Pulmonary artery endothelial cell (primary cell): ENCODE results near the gene MLXIP. TPM values are rescaled to one million over a fixed set of nuclear protein-coding genes. Genes with fewer than 3 reads are reported as not detected.
"Not testable (repeated sequence)": the region's sequence is repeated elsewhere in the genome, so short reads cannot be mapped to it uniquely, and the experiment has no call there.

Experiments
- DNase-seq: peaks from one replicate; pipeline ENCODE4 v3.0.0-alpha.2; 2011; ENCODE audit warnings: low read depth, low spot score
- total RNA-seq: library from RNA; depleted of rRNA; stranded (reverse); fragments of >200 nt; gene quantifications from 2 replicates; pipeline ENCODE4 v1.2.3, GENCODE V29; 2014

The MLXIP gene
- total RNA-seq, 1 donor from 2014 or later = 16.5 TPM

DNA sequence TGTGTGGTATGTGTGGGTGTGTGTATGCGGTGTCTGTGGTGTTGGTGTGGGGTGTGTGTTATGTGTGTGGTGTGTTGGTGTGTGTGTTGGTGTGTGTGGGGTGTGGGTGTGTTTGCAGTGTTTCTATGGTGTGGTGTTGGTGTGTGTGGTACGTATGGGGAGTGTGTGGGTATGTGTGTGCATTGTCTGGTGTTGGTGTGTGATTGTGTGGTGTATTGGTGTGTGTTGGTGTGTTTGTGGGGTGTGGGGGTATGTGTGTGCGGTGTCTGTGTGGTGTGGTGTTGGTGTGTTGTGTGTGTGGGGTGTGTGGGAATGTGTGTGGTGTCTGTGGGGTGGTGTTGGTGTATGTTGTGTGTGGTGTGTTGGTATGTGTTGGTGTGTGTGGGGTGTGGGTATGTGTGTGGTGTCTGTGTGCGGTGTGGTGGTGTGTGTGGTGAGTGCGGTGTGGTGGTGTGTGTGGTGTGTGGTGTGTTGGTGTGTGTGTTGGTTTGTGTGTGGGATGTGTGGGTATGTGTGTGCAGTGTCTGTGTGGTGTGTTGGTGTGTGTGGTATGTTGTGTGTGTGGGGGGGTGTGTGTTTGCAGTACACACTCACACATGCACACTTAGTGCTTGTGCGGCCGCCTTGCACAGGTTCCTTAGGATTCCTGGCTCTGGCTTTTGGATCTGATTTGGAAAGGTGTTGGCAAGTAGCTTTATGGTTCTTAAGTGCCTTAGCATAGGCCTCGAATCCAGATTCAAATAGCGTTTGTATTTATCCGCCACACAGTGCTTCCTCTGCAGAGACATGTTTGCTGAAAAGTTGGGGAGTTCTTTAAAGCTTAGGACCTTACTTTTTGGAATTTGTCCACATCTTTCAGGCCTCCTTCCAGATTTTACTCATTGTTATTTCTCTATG is 16.4 kb downstream of the MLXIP start:
- no peak for DNase-seq

DNA sequence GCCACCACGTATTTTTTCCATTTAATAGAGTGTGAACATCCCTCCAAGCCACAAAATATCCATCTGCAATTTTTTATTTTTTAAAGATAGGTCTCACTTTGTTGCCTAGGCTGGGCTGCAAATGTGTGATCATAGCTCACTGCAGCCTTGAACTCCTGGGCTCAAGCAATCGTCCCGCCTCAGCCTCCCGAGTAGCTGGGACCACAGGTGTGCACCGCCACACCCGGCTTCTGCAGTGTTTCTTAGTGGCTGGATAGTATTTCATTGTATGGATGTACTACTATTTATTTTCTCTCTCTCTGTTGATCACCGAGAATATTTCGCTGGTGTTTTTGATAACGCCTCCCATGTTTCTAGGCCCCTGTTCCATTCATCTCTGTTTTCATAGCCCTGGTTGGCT is 17.5 kb downstream of the MLXIP start:
- no peak for DNase-seq

DNA sequence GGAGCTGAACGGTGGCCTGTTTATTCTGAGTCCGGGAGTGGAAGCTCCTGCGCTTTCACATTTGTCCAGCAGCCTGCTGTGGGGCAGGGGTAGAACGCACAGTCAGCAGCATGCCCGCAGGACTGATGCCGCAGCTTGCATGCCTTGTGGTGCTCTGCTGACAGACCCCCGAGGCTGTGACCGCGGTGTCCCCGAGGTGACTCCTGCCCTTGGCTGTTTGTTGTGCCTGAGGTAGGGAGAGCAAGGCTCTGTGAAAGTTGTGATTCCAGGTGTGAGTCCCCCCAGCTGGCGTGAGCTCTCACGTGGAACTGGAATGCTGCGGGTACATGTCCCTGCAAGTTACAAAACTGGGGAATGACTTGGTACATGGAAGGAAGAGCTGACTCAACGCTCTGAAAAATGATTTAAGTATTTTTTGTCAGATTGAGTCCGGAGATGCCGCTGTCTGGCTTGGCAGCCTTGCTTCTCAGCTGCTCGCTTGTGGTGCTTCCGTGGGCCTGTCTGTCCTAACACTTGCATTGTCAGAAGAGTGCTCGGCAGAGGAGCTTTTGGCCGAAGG is 18.1 kb downstream of the MLXIP start:
- no peak for DNase-seq

DNA sequence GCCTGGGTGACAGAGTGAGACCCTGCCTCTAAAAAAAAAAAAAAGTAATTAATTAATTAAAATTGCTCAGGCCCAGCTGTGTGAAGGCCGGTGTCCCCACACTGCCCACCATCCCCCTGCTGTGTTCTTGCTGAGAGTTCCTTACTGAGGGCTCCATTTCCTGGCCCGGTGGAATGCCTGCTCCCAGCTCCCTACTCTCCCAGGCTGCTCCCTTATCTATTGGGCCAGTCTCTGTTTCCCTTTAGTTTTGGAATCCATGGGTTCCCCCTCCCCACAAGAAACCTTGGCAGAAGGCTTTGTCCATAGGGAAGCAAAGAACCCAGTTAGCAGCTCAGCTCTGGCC is 19.0 kb downstream of the MLXIP start:
- DNase-seq = no peak

DNA sequence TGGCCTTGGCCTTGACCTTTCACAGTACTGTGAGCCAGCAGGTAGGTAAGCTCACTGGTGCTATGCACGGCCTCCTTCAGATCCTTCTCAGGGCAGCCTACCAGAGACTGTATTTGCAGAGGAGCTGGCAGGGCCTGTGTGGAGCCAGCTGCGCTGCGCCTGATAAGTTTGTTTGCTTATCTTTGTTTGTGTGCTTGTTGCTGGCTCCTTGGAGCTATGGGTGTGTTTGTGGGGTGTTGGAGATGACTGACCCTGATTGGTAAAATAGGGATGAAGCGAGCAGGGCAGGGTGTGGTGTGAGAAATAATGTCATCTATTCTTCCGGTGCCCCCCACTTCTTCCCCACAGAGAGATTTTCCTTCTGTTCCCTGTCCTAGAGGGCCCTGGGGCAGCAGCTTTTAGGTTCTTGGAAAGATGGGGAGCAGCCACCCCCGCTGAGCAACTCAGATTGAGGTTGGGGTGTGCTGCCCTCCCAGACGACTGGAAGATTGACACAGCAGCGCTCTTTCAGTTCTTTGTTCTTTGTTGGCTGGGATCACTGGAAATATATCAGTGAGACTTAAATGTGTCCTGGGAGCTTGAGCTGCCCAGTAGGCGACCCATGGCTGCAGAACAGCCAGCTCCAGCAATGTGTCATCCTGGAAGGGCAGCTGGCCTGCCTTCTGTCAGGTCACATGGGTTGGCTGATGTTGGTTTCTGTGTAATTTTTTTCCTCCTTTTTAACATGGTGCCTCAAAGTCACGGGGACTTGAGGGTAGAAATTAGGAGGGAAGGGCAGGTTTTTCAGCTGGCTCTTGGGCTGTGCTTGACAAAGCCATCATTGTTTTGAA is 19.6 kb downstream of the MLXIP start:
- DNase-seq = no peak

DNA sequence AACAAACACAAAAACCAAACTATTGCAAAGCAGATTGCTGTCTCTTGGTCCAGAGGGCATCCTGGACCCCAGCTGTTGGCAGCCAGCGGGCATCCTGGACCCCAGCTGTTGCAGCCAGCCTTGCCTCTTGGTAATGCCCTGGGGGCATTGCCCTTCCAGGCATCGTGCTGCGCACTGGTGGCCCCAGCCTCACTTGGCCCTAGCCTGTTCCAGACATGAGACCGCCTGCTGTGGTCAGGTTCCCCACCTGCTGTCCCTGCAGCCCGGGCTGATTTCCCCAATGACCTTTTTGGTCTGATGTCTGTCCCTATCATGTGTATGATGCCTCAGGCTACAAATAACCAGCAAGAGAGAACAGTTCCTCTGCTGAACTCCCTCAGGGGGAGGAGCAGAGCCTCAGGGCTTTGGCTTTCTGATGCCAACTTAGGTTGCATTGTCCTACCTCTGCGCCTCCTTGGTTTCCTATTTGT is 20.8 kb downstream of the MLXIP start:
- DNase-seq = no peak

DNA sequence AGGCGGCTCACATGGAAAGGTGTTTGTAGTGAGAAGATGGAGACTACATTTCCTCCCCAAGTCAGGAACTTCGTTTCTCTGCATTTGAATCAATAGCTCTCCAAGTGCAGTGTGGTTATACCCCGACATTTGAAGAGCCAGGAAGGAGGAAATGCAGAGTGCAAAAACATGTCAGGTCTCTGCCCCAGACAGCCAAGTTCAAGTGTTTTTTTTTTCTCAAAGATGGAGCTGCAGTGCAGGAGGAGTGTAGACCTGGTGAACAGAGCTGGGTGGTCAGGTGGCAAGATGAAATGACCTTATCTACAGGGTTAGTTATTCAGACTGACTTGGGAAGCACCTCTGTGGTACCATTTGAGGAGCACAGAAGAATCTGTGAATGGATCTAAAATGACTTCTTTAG is 21.3 kb downstream of the MLXIP start:
- no peak for DNase-seq

DNA sequence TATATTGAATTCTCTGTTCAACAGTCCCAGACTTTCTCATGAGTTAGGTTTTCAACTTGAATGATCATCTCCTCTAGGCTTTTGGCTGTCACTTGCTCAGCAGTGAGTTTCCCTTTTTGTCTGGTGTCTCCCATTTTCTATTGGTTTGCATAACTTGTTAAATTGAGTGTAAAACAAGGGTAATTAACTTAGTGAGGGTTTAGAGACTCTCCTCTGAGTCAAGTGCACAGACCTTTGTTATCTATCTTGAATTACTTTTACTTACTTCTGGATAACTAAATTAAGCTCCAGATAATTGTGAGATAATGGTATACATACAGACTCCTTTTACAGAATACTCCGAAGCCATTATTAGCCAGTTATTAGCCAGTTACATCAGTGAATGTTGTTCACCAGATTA is 22.0 kb downstream of the MLXIP start:
- no peak for DNase-seq

DNA sequence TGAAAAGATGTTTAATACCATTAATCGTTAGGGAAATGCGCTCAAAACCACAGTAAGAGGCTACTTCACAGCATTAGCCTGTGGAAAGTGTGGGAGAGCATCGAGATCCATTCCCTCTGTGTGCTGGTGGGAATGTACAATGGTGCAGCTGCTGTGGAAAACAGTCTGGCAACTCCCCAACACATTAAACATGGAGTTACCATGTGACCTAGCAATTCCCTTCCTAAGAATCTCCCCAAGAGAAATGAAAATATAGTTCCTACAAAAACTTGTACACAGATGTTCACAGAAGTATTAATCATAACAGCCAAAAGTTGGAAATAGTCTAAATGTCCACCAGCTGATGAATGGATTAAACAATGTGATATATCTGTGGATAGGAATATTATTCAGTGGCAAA is 23.8 kb downstream of the MLXIP start:
- no peak for DNase-seq

DNA sequence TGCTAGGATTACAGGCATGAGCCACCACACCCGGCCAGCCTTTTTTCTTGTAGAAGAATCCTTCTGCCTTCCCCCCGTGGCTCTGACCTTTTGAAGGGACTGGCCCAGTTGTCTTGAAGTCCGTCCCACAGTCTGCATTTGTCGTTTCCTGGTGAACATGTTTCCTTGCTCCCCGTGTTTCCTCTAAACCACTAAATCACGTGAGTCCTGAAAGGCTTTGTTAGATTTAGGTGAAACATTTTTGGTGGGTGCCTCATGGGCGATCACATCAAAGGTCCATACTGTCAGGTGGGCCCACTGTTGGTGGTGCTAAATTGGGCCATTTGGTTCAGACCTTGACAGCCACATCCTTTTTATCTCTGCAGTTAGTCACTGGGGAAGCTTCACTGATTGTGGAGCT is 26.3 kb downstream of the MLXIP start:
- DNase-seq = no peak

DNA sequence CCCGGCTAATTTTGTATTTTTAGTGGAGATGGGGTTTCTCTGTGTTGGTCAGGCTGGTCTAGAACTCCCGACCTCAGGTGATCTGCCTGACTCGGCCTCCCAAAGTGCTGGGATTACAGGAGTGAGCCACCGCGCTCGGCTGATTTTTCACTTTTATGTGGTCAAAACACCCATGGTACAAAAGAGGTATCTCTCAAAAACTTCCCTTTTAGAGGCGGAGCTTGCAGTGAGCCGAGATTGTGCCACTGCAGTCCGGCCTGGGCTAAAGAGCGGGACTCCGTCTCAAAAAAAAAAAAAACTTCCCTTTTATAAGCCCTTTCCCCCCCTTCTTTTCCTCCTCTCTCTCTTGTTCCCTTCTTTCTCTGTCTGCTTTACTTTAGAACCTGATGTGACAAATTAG is 26.9 kb downstream of the MLXIP start:
- not testable (repeated sequence) for DNase-seq

DNA sequence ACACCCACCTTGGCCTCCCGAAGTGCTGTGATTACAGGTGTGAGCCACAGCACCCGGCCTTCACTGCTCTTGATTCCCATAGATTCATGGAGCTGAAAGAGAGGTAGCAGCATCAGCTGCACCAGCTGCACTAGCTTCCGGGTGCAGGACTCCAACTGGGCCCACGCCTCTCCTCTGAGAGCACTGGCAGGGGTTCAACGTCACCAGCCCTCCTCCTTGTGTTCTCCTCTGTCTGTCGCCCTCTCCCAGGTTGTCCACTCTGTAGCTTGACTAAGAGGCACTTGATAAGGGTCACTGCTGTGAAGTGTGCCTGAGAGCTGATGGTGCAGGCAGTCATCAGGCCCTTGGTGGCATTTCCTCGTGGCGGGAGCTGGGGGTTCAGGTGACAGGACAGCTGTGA is 28.3 kb downstream of the MLXIP start:
- DNase-seq = no peak

DNA sequence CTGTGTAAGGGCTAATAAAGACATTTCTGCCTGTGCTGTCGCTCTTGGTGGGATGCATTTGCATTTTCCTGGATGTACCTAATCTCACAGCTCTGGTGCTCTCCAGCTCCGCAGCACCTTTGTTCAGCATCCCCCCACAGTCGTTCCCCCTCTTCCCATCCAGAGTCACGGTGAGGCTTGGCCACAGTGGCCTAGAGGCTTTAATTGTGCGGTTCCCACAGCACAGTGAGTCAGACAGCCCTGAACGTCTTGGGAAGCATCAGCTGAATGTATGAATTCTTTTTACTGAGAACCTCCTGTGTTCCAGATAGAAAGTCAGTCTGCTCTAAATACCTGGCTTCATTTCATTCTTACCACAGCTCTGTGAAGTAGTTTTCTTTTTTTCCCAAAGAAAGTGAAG is 28.7 kb downstream of the MLXIP start:
- DNase-seq = no peak

DNA sequence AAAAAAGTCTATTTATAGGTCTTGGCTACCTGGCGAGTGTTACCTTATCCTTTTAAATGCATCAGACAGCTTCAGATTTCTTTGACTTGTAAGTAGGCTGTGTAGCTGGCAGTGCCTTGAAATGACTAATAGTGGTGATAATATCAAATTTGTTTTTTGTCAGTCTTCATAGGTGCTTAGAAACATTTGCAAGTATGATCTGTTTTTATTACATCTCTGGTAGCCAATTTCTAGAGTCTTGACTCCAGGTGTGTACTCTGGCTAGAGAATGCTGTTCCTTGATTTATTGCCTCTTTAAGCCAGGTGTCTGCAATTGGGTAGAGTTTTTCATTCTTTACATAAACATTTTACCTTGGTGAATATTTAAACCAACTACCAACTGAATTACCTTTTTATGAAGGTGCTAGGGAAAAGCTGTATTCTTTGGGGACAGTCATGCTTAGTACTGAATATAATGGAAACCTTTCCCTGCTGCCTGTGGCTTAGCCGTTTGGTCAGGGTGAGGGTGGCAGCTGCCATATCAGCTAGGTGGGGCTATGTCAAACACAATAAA is 32.6 kb downstream of the MLXIP start:
- no peak for DNase-seq

DNA sequence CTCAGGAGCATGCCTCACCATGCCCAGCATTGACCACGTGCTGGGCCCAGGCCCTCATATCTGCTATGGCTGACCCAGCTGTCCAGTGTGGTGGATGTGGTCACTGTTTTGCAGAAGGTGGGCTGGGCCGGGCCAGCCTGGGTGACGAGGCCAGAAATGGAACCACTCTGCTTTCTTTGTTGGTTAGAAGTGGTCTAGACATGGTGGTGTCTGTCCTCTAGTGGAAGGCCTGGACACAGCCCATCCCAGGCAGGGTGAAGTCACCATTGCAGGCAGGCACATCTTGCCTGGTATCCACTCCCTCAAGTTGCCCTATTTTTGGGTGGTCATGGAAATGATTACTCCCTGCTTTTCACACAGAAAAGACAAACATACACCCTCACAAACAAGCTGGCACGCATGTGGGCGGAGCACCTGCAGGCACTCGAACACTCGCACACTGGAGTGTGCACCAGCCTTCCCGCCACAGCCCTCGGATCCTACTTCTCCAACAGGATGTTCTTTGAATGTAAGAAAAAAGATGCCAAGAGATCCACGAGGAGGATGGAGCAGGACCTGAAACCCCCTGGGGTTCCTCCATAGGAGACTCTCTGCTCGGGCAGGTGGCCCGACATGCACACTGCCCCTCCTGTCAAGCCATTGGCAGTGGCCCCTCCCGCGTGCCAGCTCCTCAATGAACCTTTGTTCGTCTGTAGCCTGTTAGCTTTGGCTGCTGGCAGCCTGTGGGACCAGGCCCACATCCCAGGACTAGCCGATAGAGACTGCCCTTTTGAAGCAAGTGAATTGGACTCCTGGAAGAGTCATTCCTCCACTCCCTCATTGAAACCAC is 38.4 kb downstream of the MLXIP start:
- no peak for DNase-seq

DNA sequence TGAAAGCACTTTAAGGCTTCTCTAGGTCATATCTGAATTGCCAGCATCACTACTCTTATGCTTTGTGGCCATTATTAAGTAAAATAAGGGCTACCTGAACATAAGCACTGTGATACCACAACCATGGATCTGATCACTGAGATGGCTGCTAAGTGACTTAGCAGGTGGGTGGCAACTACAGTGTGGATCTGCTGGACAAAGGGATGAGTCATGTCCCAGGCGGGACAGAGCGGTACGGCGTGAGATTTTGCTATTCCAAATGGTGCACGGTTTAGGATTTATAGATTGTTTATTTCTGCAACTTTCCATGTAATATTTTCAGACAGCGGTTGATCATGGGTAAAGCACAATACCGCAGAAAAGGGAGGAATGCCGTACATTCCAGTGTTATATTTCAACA is 39.4 kb downstream of the MLXIP start:
- no peak for DNase-seq

DNA sequence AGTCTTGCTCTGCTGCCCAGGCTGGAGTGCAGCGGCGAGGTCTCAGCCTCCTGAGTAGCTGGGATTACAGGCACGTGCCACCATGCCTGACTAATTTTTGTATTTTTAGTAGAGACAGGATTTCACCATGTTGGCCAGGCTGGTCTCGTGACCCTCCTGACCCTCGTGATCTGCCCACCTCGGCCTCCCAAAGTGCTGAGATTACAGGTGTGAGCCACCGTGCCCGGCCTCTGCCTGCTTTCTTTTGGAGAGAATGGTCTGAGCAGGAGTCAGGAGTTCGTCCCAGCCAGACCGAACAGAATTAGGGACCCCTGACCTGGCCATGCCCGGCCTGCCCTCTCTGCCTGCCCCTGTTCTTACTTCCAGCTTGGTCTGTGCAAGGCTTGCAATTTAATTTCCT is 42.8 kb downstream of the MLXIP start:
- not testable (repeated sequence) for DNase-seq

DNA sequence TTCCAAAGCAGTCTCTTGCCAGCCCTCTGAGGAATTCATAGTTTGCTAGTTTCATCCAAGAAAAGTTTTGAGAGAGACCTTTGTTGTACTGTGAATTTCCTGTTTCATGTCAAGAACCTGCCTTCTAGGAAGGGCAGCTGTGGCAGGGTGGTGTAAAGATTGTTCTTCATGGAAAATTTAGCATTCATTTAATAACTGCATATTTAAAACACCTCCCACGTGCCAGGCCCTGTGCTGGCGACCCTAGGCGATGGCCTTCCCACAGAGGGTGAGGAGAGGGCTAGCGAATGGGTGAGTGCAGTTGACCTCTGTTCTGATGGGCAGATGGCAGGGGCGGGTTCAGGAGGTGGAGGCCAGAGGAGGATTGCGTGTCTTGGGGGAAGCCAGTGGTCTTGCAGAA is 43.2 kb downstream of the MLXIP start:
- no peak for DNase-seq

DNA sequence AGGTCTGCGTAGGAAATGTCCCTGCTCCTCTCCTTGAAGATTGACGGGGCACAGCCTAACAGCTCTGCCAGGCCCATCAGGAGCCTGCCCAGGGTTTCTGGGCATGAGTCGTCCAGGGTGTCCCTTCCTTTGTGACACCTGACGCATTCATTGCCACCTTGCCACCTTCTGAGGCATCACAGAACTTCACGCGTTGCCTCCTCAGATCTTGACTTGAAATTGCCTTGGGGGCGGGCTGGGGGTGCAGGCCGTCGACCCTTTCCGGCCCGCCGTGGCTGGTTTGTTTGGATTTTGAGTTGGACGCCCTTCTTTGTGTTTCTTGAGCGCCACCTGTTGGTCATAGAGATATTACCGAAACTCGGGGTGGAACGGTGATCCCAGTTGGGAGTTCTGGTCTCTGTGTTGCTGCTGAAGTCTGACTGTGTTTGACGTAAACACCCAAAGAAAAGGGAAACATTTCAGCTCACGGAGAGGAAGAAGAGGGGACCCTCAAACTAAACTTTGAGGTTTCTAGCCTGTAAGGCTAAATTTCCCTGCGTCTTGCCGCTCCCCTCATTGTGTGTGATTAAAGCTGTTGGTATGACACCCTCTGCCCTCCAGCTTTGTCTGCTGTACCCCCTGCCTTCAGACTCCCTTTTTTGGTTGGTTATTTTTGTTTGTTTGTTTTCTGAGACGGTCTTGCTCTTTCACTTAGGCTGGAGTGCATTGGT is 44.6 kb downstream of the MLXIP start:
- DNase-seq = no peak

DNA sequence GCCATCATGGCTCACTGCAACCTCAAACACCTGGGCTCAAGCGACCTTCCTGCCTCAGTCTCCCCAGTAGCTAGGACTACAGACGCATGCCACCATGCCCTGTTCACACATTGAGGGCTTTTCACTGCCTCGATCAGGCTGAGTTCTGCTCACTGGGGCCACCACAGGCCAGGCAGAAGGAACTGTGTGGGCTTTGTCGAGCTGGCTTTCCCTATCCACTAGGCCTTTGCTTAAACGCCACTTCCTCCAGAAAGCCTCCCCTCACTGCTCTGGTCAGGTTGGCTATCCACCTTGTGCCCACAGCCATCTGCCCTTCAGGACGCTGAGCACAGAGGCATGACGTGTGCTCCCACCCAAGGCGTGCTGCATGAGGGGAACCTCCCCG is 45.2 kb downstream of the MLXIP start:
- no peak for DNase-seq

DNA sequence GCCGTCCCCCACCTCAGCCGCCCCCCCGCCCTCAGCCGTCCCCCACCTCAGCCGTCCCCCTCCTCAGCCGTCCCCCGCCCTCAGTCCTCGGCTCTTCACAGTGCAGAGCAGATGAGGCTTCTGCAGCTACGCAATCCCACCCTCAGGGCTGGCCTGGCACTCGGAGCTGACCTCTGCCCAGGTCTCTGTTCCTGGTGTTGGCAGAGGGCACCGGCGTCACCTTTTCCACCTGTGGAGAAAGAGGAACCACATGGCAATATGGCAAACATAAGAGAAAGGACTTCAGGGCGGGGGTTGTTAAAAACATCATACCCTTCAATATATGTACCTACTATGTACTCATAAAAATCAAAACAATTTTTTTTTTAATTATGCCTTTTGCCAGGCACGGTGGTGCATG is 45.8 kb downstream of the MLXIP start:
- DNase-seq = no peak
